NCI-H2107 treated with DMSO at 0.1 percent for 48 hours (cell line): ENCODE measurements around the gene RPUSD1.
"Not testable (repeated sequence)": the region's sequence is repeated elsewhere in the genome, so short reads cannot be mapped to it uniquely, and the experiment has no call there.

Experiments
- DNase-seq: peaks from one replicate; lab custom pipeline; 2025; ENCODE audit not compliant: unreplicated experiment; lab: John Stamatoyannopoulos, UW

Gene RPUSD1

GRCh38 chr16:787978-788398 is at the start of gene RPUSD1:
Gene RPUSD1, minus strand, starts transcription at chr16:788381. Its CDS starts 644 bp downstream, at chr16:787737.
- no peak for DNase-seq

- DNase-seq: not testable (repeated sequence)
Measured at GRCh38 chr16:836822-837221, 48.6 kb upstream of the RPUSD1 start.

- DNase-seq: no peak
Measured at GRCh38 chr16:836221-836620, 48.0 kb upstream of the RPUSD1 start.

- no peak for DNase-seq
Measured at GRCh38 chr16:835373-835772, 47.2 kb upstream of the RPUSD1 start.

GRCh38 chr16:833411-833810 is 45.2 kb upstream of the RPUSD1 start:
- DNase-seq: no peak

- DNase-seq: no peak
Measured at GRCh38 chr16:832652-833336, 44.6 kb upstream of the RPUSD1 start.

- no peak for DNase-seq
Measured at GRCh38 chr16:831571-832413, 43.6 kb upstream of the RPUSD1 start.

GRCh38 chr16:830871-831570 is 42.8 kb upstream of the RPUSD1 start:
- no peak for DNase-seq

- no peak for DNase-seq
Measured at GRCh38 chr16:830107-830870, 42.1 kb upstream of the RPUSD1 start.

GRCh38 chr16:828891-829290 is 40.7 kb upstream of the RPUSD1 start:
- DNase-seq: no peak

GRCh38 chr16:827513-827912 is 39.3 kb upstream of the RPUSD1 start:
- DNase-seq: no peak

- no peak for DNase-seq
Measured at GRCh38 chr16:825341-826061, 37.3 kb upstream of the RPUSD1 start.

- no peak for DNase-seq
Measured at GRCh38 chr16:824601-825000, 36.4 kb upstream of the RPUSD1 start.

GRCh38 chr16:824194-824593 is 36.0 kb upstream of the RPUSD1 start:
- no peak for DNase-seq

GRCh38 chr16:822909-823297 is 34.7 kb upstream of the RPUSD1 start:
- DNase-seq: no peak

- no peak for DNase-seq
Measured at GRCh38 chr16:822174-822908, 34.2 kb upstream of the RPUSD1 start.

GRCh38 chr16:821751-822150 is 33.6 kb upstream of the RPUSD1 start:
- DNase-seq: no peak

- no peak for DNase-seq
Measured at GRCh38 chr16:820748-821147, 32.6 kb upstream of the RPUSD1 start.

GRCh38 chr16:820044-820408 is 31.8 kb upstream of the RPUSD1 start:
- DNase-seq: not testable (repeated sequence)
